WTC11 (cell line): Measurements from ENCODE around the gene TNFRSF6B. TPM values are rescaled to one million over a fixed set of nuclear protein-coding genes. Genes with fewer than 3 reads are reported as not detected.

ENCODE experiments used
- ATAC-seq: fragments of 200-7000 bp; cut with Tn5 transposase; 2 replicates; pipeline ENCODE4 v1.10.0; 2021; ENCODE audit warnings: mild to moderate bottlenecking, moderate library complexity
- CTCF ChIA-PET: fragments of 300-600 bp; sonication (Branson Sonifier 250); formaldehyde crosslinking; loops from one replicate; lab custom pipeline; 2021; ENCODE audit warnings: antibody characterized with exemption; lab: Charles Lee
- POLR2A ChIA-PET: fragments of 350-600 bp; sonication (Branson Sonifier 250); formaldehyde crosslinking; loops from one replicate; lab custom pipeline; 2021; ENCODE audit warnings: antibody characterized with exemption; lab: Charles Lee
- DNase-seq: peaks from one replicate; pipeline ENCODE4 v3.0.0; 2021; ENCODE audit warnings: low spot score
- H3K27ac Mint-ChIP-seq: 2 replicates; pipeline ENCODE4 v1.8.0; 2021; ENCODE audit warnings: mixed read lengths
- H3K27me3 Mint-ChIP-seq: 2 replicates; pipeline ENCODE4 v1.8.0; 2021; ENCODE audit warnings: low read depth, mild to moderate bottlenecking, moderate library complexity, mixed read lengths
- H3K36me3 Mint-ChIP-seq: 2 replicates; pipeline ENCODE4 v1.8.0; 2021; ENCODE audit warnings: mixed read lengths
- H3K4me1 Mint-ChIP-seq: 2 replicates; pipeline ENCODE4 v1.8.0; 2022; ENCODE audit warnings: mixed read lengths
- H3K4me3 Mint-ChIP-seq: 2 replicates; pipeline ENCODE4 v1.8.0; 2021; ENCODE audit warnings: mild to moderate bottlenecking, moderate library complexity, mixed read lengths
- H3K9me3 Mint-ChIP-seq: 2 replicates; pipeline ENCODE4 v1.8.0; 2021; ENCODE audit warnings: mixed read lengths
- ATF2 ChIP-seq: sonication (generic); formaldehyde crosslinking; IDR thresholded peaks from 2 replicates; pipeline ENCODE4 v1.8.1; 2022; ENCODE audit warnings: low read depth, missing genetic modification reagents, borderline replicate concordance
- ATF3 ChIP-seq: sonication (generic); formaldehyde crosslinking; conservative IDR thresholded peaks from 2 replicates; pipeline ENCODE4 v1.8.1; 2022; ENCODE audit warnings: mild to moderate bottlenecking, missing genetic modification reagents
- ATF6 ChIP-seq: sonication (generic); formaldehyde crosslinking; IDR thresholded peaks from 2 replicates; pipeline ENCODE4 v1.8.1; 2023; ENCODE audit warnings: mild to moderate bottlenecking, missing genetic modification reagents
- CBFB ChIP-seq: sonication (generic); formaldehyde crosslinking; IDR thresholded peaks from 2 replicates; pipeline ENCODE4 v1.8.1; 2022; ENCODE audit warnings: mild to moderate bottlenecking, low read depth, missing genetic modification reagents
- EMX1 ChIP-seq: fragments of 250-450 bp; sonication (Bioruptor Pico); IDR thresholded peaks from 2 replicates; pipeline ENCODE4 v1.8.0; 2021; ENCODE audit warnings: mild to moderate bottlenecking
- ESRRA ChIP-seq: sonication (generic); formaldehyde crosslinking; IDR thresholded peaks from 2 replicates; pipeline ENCODE4 v1.8.1; 2022; ENCODE audit warnings: mild to moderate bottlenecking, missing genetic modification reagents, borderline replicate concordance
- IRF2 ChIP-seq: sonication (generic); formaldehyde crosslinking; IDR thresholded peaks from 2 replicates; pipeline ENCODE4 v1.8.0; 2022; ENCODE audit warnings: low read depth, missing genetic modification reagents, borderline replicate concordance
- JUN ChIP-seq: sonication (generic); formaldehyde crosslinking; IDR thresholded peaks from 2 replicates; pipeline ENCODE4 v1.8.0; 2023; ENCODE audit warnings: mild to moderate bottlenecking, missing genetic modification reagents
- MAX ChIP-seq: sonication (generic); formaldehyde crosslinking; IDR thresholded peaks from 2 replicates; pipeline ENCODE4 v1.8.0; 2022; ENCODE audit warnings: mild to moderate bottlenecking, missing genetic modification reagents
- MYBL2 ChIP-seq: sonication (generic); formaldehyde crosslinking; IDR thresholded peaks from 2 replicates; pipeline ENCODE4 v1.8.1; 2023; ENCODE audit warnings: mild to moderate bottlenecking, moderate library complexity, missing genetic modification reagents
- NFE2L1 ChIP-seq: sonication (generic); formaldehyde crosslinking; IDR thresholded peaks from 2 replicates; pipeline ENCODE4 v1.8.1; 2023; ENCODE audit warnings: missing genetic modification reagents
- TCF7 ChIP-seq: sonication (generic); formaldehyde crosslinking; IDR thresholded peaks from 2 replicates; pipeline ENCODE4 v1.8.0; 2022; ENCODE audit warnings: mild to moderate bottlenecking, low read depth, missing genetic modification reagents, moderate library complexity
- USF1 ChIP-seq: sonication (generic); formaldehyde crosslinking; IDR thresholded peaks from 2 replicates; pipeline ENCODE4 v1.8.0; 2022; ENCODE audit warnings: mild to moderate bottlenecking, missing genetic modification reagents
- USF2 ChIP-seq: sonication (generic); formaldehyde crosslinking; IDR thresholded peaks from 2 replicates; pipeline ENCODE4 v1.8.1; 2023; ENCODE audit warnings: mild to moderate bottlenecking, missing genetic modification reagents, moderate library complexity
- ZBTB21 ChIP-seq: sonication (generic); formaldehyde crosslinking; IDR thresholded peaks from 2 replicates; pipeline ENCODE4 v1.8.1; 2023; ENCODE audit warnings: mild to moderate bottlenecking, missing genetic modification reagents, borderline replicate concordance
- ZNF138 ChIP-seq: sonication (generic); formaldehyde crosslinking; conservative IDR thresholded peaks from 2 replicates; pipeline ENCODE4 v1.8.1; 2022; ENCODE audit warnings: mild to moderate bottlenecking, moderate library complexity, missing genetic modification reagents
- ZNF232 ChIP-seq: sonication (generic); formaldehyde crosslinking; IDR thresholded peaks from 2 replicates; pipeline ENCODE4 v1.8.0; 2022; ENCODE audit warnings: mild to moderate bottlenecking, missing genetic modification reagents
- ZNF532 ChIP-seq: fragments of 250-450 bp; sonication (Bioruptor Pico); IDR thresholded peaks from 2 replicates; pipeline ENCODE4 v1.9.0; 2021; ENCODE audit warnings: mild to moderate bottlenecking, borderline replicate concordance
- total RNA-seq: library from RNA; stranded (reverse); gene quantifications from 3 replicates; pipeline ENCODE4 v1.2.3, GENCODE V29; 2021

The TNFRSF6B gene
- total RNA-seq, 1 experiment from 2014 or later: not detected

GRCh38 chr20:63660622-63661021 is 35.8 kb upstream of the TNFRSF6B start (continued):
- no peak for TF ChIP-seq JUN (CRISPR knock-in tag)
- no peak for TF ChIP-seq ATF6 (CRISPR knock-in tag)

- Mint-ChIP-seq H3K27me3 (no peaks in the 10 kb centered on the region), H3K4me3 (no peak overlapping the region), H3K36me3 (peaks cover 7% of the 10 kb centered on the region; the same call in 1 of the 2 replicates), H3K9me3 (no peaks in the 10 kb centered on the region), H3K27ac (no peak overlapping the region), H3K4me1 (peaks cover 12% of the 10 kb centered on the region)
- ChIA-PET CTCF (no interaction called here), POLR2A (no interaction called here)
- DNase-seq: no peak
- ATAC-seq: no peak
- TF ChIP-seq USF1 (CRISPR knock-in tag) (no peak), NFE2L1 (CRISPR knock-in tag) (no peak), ATF6 (CRISPR knock-in tag) (no peak), ZBTB21 (CRISPR knock-in tag) (no peak), CBFB (CRISPR knock-in tag) (no peak), MAX (CRISPR knock-in tag) (no peak), ATF3 (CRISPR knock-in tag) (no peak), ZNF138 (CRISPR knock-in tag) (no peak)
Measured at GRCh38 chr20:63661108-63661507, 35.3 kb upstream of the TNFRSF6B start.

GRCh38 chr20:63661959-63662812 is 34.3 kb upstream of the TNFRSF6B start:
- POLR2A ChIA-PET: no interaction called here
- no peak for ATAC-seq
- DNase-seq: no peak
- CTCF ChIA-PET: interaction anchor here (0.6 to 1.2 kb wide), 2 partner anchors 113 kb away, joined by 4 read pairs; no protein-coding TSS in a partner anchor
- H3K9me3 Mint-ChIP-seq: no peaks in the 10 kb centered on the region
- H3K4me3 Mint-ChIP-seq: no peak overlapping the region
- peaks cover 10% of the 10 kb centered on the region for H3K4me1 Mint-ChIP-seq
- peaks cover 13% of the 10 kb centered on the region for H3K36me3 Mint-ChIP-seq
- no peak overlapping the region for H3K27ac Mint-ChIP-seq
- no peaks in the 10 kb centered on the region for H3K27me3 Mint-ChIP-seq
- TF ChIP-seq ZNF232 (CRISPR knock-in tag) (no peak), IRF2 (no peak), ZNF532 (CRISPR knock-in tag) (no peak), ATF2 (CRISPR knock-in tag) (no peak), TCF7 (CRISPR knock-in tag) (no peak), USF1 (CRISPR knock-in tag) (no peak), EMX1 (CRISPR knock-in tag) (no peak), USF2 (CRISPR knock-in tag) (no peak), MYBL2 (CRISPR knock-in tag) (no peak), ESRRA (CRISPR knock-in tag) (no peak)
